ENCODE data around the gene CACNG8.

The CACNG8 gene

DNA sequence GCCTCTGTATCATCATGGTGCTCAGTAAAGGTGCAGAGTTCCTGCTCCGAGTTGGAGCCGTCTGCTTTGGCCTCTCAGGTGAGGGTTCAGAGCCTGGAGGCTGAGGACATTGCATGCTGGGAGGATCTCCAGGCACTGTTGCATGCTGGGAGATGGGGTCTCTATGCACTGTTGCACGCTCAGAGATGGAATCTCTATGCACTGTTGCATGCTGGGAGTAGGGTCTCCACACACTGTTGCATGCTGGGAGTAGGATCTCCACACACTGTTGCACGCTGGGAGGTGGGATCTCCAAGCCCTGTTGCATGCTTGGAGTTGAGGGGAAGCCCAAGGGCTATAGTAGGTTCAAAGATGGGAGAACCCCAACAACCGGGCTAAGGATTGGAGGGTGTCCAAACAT, 37.0 kb downstream of the CACNG8 start:
- H3K4me1 Mint-ChIP-seq = no peaks in the 10 kb centered on the region
- H3K27ac Mint-ChIP-seq = no peak overlapping the region
- ATAC-seq = no peak
- no peak for DNase-seq
- no peaks in the 10 kb centered on the region for H3K9me3 Mint-ChIP-seq
- no peak overlapping the region for H3K4me3 Mint-ChIP-seq
- H3K27me3 Mint-ChIP-seq = peaks cover 70% of the 10 kb centered on the region

GRCh38 chr19:54001496-54001895, 38.8 kb downstream of the CACNG8 start:
- ATAC-seq = no peak
- no peak for DNase-seq
- H3K4me1 Mint-ChIP-seq = no peaks in the 10 kb centered on the region
- peaks cover 54% of the 10 kb centered on the region for H3K27me3 Mint-ChIP-seq
- H3K9me3 Mint-ChIP-seq = no peaks in the 10 kb centered on the region
- no peak overlapping the region for H3K4me3 Mint-ChIP-seq
- H3K27ac Mint-ChIP-seq = no peak overlapping the region

DNA sequence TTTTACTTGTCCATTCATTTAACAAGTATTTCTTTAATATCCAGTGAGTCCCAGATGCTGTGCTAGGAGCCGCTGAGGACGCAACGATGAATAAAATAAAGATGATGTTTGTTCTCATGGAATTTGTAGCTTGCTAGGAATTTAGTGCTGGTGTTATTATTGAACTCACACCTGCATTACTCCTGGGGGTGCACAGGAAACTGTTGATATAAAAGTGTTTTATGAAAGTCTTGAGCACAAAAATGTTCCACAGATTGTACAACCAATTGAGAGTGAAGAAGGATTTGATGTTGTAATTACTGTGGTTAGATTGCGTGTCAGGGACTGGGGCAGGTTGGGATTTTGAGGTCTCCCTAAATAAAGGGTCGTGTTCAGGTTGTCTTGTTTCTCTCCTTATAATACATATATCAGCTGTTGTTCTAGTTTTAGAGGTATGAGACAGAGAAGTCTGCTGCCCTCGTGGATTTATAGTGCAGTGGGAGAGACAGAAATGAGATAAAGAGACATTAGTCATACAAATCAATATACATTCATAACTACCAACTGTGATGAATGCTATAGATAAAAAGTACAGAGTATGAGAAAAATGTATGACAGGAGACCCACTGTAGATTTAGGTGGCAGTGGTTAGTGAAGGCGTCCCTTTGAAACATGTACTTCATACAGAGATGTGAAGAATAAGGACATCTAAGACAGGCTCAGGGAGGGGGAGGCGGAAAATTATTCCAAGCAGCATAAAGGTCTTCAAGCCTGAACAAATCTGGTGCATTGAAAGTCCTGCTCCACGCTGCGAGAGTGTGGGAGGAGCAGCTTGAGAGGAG, 40.0 kb downstream of the CACNG8 start:
- Mint-ChIP-seq H3K4me3 (no peak overlapping the region), H3K4me1 (no peaks in the 10 kb centered on the region), H3K27ac (no peak overlapping the region), H3K9me3 (no peaks in the 10 kb centered on the region), H3K27me3 (peaks cover 59% of the 10 kb centered on the region)
- no peak for DNase-seq
- ATAC-seq = no peak

- Mint-ChIP-seq H3K9me3 (no peaks in the 10 kb centered on the region), H3K27me3 (peaks cover 63% of the 10 kb centered on the region), H3K27ac (no peak overlapping the region), H3K4me3 (no peak overlapping the region), H3K4me1 (no peaks in the 10 kb centered on the region)
- DNase-seq (no peak), ATAC-seq (no peak)
These were observed 46.7 kb downstream of the CACNG8 start for GRCh38 chr19:54009440-54009839.

- no peaks in the 10 kb centered on the region for H3K9me3 Mint-ChIP-seq
- no peak overlapping the region for H3K4me3 Mint-ChIP-seq
- peaks cover 69% of the 10 kb centered on the region for H3K27me3 Mint-ChIP-seq
- H3K4me1 Mint-ChIP-seq = no peaks in the 10 kb centered on the region
- no peak for DNase-seq
- no peak overlapping the region for H3K27ac Mint-ChIP-seq
- no peak for ATAC-seq
These were observed 47.7 kb downstream of the CACNG8 start for GRCh38 chr19:54010474-54010873.

DNA sequence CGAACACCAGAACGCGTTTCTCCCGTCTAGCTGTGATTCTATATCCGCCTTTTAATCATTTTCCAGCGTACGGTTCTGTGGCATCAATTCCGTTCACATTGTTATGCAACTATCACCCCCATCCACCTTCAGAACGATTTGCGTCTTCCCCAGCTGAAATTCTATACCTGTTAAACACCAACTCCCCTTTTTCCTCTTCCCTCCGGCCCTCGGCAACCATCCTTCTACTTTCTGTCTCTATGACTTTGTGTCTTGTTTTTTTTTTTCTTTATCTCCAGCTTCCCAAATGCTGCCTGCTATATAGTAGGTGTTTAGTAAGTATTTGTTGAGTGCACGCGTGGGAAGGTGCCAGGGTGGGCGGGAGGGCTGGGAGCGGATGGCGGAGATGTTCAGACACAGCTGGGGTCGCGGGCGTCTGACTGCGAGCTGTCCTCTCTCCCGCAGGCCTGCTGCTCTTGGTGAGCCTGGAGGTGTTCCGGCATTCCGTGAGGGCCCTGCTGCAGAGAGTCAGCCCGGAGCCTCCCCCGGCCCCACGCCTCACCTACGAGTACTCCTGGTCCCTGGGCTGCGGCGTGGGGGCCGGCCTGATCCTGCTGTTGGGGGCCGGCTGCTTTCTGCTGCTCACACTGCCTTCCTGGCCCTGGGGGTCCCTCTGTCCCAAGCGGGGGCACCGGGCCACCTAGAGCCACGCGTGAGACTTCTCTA, 48.9 kb downstream of the CACNG8 start:
- H3K9me3 Mint-ChIP-seq = no peaks in the 10 kb centered on the region
- H3K27ac Mint-ChIP-seq = no peak overlapping the region
- DNase-seq = no peak
- H3K27me3 Mint-ChIP-seq = peaks cover 80% of the 10 kb centered on the region
- ATAC-seq = no peak
- H3K4me1 Mint-ChIP-seq = no peaks in the 10 kb centered on the region
- H3K4me3 Mint-ChIP-seq = no peak overlapping the region

DNA sequence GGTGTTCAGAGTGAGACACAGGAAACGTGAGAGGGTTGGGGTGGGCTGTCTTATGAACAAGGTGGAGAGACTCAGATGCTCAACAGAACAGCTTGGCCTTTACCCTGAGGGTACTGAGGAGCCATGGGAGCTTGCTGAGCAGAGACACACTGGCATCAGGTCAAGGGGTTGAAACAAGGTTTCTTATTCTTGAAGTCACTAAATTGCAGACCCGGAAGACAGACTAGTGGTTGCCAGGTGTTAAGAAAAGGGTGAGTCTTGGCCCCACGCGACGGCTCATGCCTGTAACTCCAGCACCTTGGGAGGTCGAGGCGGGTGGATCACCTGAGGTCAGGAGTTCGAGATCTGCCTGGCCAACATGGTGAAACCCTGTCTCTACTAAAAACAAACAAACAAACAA, 51.1 kb downstream of the CACNG8 start:
- peaks cover 74% of the 10 kb centered on the region for H3K27me3 Mint-ChIP-seq
- ATAC-seq (no peak), DNase-seq (no peak)
- H3K4me1 Mint-ChIP-seq = no peaks in the 10 kb centered on the region
- H3K27ac Mint-ChIP-seq = no peak overlapping the region
- H3K9me3 Mint-ChIP-seq = no peaks in the 10 kb centered on the region
- H3K4me3 Mint-ChIP-seq = no peak overlapping the region

DNA sequence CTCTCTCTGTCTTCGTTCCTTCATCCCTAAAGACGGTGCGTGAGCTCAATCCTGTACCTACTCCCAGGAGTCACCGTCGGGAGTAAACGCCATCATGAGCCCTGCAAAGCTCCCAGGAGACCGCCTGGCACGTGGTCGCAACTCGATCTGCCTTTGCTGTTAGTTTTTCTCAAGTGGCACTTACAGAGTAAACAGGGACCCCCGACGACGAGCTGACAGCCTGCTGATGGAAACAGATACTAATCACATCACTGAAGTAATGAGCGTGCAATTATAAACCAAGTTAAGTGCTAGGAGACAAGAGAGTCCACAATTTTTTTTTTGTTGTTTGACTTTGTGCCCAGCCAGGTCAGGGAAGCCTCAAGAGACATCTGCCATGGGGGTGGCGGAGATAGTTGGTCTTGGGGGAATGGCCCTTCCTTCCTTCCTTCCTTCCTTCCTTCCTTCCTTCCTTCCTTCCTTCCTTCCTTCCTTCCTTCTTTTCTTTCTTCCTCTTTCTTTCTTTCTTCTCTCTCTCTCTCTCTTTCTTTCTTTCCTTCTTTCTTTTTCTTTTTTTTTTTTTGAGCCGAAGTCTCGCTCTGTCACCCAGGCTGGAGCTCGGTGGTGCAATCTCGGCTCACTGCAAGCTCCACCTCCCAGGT, 52.3 kb downstream of the CACNG8 start:
- Mint-ChIP-seq H3K4me1 (peaks cover 2% of the 10 kb centered on the region), H3K9me3 (no peaks in the 10 kb centered on the region), H3K27ac (no peak overlapping the region), H3K27me3 (peaks cover 73% of the 10 kb centered on the region), H3K4me3 (no peak overlapping the region)
- no peak for ATAC-seq
- DNase-seq = no peak

GRCh38 chr19:54017261-54017660, 54.5 kb downstream of the CACNG8 start:
- no peak for DNase-seq
- no peaks in the 10 kb centered on the region for H3K9me3 Mint-ChIP-seq
- no peak overlapping the region for H3K27ac Mint-ChIP-seq
- peaks cover 8% of the 10 kb centered on the region for H3K4me1 Mint-ChIP-seq
- H3K27me3 Mint-ChIP-seq = peaks cover 70% of the 10 kb centered on the region
- no peak for ATAC-seq
- H3K4me3 Mint-ChIP-seq = no peak overlapping the region

DNA sequence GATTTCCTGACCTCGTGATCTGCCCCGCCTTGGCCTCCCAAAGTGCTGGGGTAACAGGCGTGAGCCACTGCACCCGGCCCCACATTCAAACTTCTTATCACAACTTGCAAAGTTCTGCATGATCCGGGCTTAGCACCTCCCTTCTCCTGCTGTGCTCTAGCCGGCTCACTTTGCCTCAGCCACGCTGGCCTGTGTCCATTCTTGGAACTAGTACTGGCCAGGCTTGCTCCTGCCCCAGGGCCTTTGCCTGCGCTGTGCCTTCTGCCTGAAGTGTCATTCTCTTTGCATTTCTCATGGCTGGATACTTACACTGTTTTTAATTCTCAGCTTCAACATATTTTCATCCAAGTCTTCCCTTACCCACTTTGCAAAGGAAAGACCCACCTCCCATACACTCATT, 58.6 kb downstream of the CACNG8 start:
- peaks cover 13% of the 10 kb centered on the region for H3K4me1 Mint-ChIP-seq
- no peak overlapping the region for H3K4me3 Mint-ChIP-seq
- ATAC-seq (no peak), DNase-seq (no peak)
- peaks cover 60% of the 10 kb centered on the region for H3K27me3 Mint-ChIP-seq
- H3K27ac Mint-ChIP-seq = no peak overlapping the region
- H3K9me3 Mint-ChIP-seq = no peaks in the 10 kb centered on the region

DNA sequence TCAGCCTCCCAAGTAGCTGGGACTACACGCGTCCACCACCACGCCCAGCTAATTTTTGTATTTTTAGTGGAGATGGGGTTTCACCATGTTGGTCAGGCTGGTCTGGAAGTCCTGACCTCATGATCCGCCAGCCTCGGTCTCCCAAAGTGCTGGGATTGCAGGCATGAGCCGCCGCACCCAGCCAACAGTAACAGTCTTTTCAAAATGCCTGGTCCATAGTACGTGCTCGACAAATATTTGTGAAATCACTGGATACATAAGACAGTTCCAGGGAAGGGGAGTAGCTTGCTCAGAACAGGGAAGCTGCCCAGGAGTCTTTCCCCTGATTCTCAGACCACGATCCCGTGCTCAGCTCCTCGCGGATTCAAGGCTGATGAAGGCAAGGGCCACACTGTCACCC, 59.2 kb downstream of the CACNG8 start:
- Mint-ChIP-seq H3K27me3 (peaks cover 57% of the 10 kb centered on the region), H3K9me3 (no peaks in the 10 kb centered on the region), H3K4me3 (no peak overlapping the region), H3K4me1 (peaks cover 13% of the 10 kb centered on the region), H3K27ac (no peak overlapping the region)
- no peak for DNase-seq
- no peak for ATAC-seq

GRCh38 chr19:54023191-54023590, 60.5 kb downstream of the CACNG8 start:
- Mint-ChIP-seq H3K4me1 (peaks cover 13% of the 10 kb centered on the region), H3K4me3 (no peak overlapping the region), H3K27me3 (peaks cover 46% of the 10 kb centered on the region), H3K9me3 (no peaks in the 10 kb centered on the region), H3K27ac (no peak overlapping the region)
- DNase-seq (no peak), ATAC-seq (no peak)

GRCh38 chr19:54024660-54025059, 61.9 kb downstream of the CACNG8 start:
- H3K4me3 Mint-ChIP-seq = no peak overlapping the region
- H3K27me3 Mint-ChIP-seq = peaks cover 49% of the 10 kb centered on the region

DNA sequence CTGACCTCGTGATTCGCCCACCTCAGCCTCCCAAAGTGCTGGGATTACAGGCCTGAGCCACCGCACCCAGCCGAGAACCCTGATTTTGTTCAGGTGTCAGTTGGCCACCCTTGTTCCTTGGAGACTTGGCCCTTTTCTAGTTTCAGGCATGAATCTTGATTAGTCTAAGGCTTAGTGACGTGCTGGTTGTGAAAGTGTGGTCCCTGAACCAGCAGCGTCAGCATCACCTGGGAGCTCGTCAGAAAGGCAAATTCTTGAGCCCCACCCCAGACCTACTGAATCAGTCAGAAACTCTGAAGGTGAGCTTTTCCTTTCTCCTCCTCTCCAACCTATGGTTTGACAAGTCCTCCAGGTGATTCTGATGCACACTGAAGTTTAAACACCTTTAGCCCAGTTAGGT, 63.9 kb downstream of the CACNG8 start:
- Mint-ChIP-seq H3K4me1 (peaks cover 5% of the 10 kb centered on the region), H3K4me3 (no peak overlapping the region), H3K27me3 (peaks cover 59% of the 10 kb centered on the region), H3K27ac (no peak overlapping the region), H3K9me3 (no peaks in the 10 kb centered on the region)
- ATAC-seq = no peak
- DNase-seq = no peak

More at GRCh38 chr19:54024660-54025059, 61.9 kb downstream of the CACNG8 start:
- Mint-ChIP-seq H3K4me1 (peaks cover 13% of the 10 kb centered on the region), H3K9me3 (no peaks in the 10 kb centered on the region), H3K27ac (no peak overlapping the region)
- DNase-seq (no peak), ATAC-seq (no peak)

GRCh38 chr19:54029301-54029700, 66.6 kb downstream of the CACNG8 start:
- Mint-ChIP-seq H3K27ac (no peak overlapping the region), H3K4me3 (no peak overlapping the region), H3K27me3 (peaks cover 34% of the 10 kb centered on the region)

DNA sequence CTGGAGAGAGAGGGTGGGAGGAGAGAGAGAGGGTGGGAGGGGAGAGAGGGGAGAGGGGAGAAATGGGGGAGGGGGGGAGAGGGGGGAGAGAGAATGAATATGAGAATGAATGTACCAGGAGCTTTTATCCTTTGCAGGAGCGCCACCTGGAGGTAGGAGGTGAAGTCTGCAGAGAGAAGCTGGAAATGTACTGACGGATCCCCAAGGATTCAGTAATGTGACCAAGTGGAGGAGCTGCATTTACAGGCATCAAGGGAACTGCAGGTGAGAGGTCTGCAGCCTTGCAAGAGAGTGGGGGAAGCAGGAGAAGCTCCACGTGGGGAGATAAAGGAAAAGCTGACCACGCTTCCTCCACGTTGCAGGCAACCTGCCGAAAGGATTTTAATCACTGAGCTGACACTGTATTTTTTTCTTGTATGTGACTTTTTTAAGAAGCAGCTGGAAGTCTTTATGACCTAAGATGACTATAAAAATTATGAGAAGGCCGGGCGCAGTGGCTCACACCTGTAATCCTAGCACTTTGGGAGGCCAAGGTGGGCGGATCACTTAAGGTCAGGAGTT, 67.3 kb downstream of the CACNG8 start:
- ATAC-seq (no peak), DNase-seq (peak; percentile 28 to 53)
- H3K4me3 Mint-ChIP-seq = no peak overlapping the region
- peaks cover 27% of the 10 kb centered on the region for H3K27me3 Mint-ChIP-seq
- no peaks in the 10 kb centered on the region for H3K4me1 Mint-ChIP-seq
- no peaks in the 10 kb centered on the region for H3K9me3 Mint-ChIP-seq
- H3K27ac Mint-ChIP-seq = no peak overlapping the region

More at GRCh38 chr19:54029301-54029700, 66.6 kb downstream of the CACNG8 start:
- ATAC-seq (no peak), DNase-seq (no peak)
- Mint-ChIP-seq H3K4me1 (no peaks in the 10 kb centered on the region), H3K9me3 (no peaks in the 10 kb centered on the region)
